Activated CD4-positive, CD25-positive, alpha-beta regulatory T cell treated with anti-CD3 and anti-CD28 coated beads, Interleukin-2, amount 50 U/mL, for 24 hours (primary cell): ENCODE data around the gene KCNIP1.
"Not testable (repeated sequence)": the region's sequence is repeated elsewhere in the genome, so short reads cannot be mapped to it uniquely, and the experiment has no call there.

Experiments
- ATAC-seq, 2 donors: fragments of 150-1000 bp; cut with Tn5 transposase; one replicate each; pipeline ENCODE4 v1.10.0; 2021; ENCODE audit warnings: mild to moderate bottlenecking in 1 of 2, moderate library complexity in 1 of 2

The KCNIP1 gene

GRCh38 chr5:170731052-170731451, 227.2 kb downstream of the KCNIP1 start:
- ATAC-seq, result no peak

DNA sequence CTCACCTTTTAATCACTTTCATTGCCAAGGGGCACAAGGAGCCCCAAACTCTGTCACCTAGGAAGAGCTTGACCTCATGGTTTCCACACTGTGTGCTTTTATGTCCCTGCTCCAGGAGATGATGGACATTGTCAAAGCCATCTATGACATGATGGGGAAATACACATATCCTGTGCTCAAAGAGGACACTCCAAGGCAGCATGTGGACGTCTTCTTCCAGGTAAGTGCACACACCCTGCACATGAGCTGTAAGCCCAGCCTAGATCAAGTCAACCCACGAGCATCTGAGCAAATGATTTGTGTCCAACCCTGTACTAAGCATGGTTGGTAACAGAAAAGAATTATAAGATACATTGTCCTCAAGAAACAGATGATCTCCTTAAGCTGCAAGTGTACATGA, 228.9 kb downstream of the KCNIP1 start:
- ATAC-seq, result no peak

DNA sequence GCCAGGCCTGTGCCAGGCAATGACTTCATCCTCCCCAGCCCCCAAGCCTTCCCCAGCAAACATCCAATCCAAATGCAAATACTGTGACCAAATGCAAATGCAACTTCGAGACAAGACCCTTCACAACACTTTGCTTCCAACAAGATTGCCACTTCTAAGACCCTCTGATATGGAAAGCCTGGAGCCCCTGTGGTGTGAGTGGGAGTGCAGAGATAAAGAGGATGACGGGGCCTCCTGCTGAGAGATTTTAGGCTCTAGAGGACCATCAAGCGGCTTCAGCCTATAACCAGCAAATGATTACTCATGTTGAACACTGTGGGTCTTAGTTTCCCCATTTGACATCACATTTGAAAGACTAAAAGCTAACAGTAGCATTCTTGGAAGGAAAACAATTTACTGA, 233.1 kb downstream of the KCNIP1 start:
- ATAC-seq, result no peak

- ATAC-seq, result no peak
These were observed 233.8 kb downstream of the KCNIP1 start for GRCh38 chr5:170737591-170737990.

- ATAC-seq, result no peak
These were observed 235.0 kb downstream of the KCNIP1 start for GRCh38 chr5:170738840-170739239.

DNA sequence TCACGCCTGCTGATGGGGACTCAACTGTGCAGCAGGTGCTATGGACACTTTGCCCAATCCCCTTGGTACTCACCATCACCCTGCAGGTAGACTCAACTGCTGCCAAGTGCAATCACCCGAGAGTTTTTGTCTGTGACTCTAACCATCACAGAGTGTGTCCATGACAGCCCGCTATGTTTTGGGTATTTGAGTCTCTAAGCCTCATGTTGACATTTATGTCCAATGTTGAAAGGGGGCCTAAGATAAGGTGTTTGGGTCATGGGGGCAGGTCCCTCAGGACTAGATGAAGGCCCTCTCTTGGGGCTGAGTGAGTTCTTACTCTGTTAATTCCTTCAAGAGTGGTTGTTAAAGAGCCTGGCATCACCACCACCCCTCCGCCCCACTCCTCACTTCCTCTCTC, 235.6 kb downstream of the KCNIP1 start:
- ATAC-seq, result no peak

DNA sequence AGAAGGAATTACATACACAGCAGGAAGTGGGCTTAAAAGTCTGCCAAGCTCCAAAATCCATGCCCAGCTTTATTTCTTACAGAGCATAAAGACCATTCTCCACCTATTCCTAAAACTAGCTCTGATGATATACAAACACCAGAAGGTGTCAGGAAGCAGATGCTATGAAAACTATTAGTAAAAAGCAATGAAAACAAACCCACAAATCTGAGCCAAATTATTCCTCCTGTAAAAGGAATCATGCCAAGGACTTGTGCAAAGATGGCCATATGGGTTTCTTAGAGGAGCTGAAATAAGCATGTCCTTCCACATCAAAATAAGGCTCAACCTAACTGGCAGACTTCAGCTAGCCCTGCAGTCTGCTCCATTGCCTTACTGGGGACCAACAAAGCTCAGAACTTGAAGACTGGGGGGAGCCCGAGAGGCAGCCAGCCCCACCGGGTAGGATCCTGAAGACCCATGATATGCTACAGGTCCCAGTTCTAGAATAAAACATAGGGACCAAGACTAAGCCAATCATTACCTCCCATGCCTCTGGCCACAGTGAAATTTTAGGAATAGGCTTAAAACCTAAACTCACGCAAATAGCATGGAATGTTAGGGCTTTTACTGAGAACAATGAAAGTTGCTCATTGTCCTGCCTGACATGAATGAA, 236.9 kb downstream of the KCNIP1 start:
- ATAC-seq, result no peak

DNA sequence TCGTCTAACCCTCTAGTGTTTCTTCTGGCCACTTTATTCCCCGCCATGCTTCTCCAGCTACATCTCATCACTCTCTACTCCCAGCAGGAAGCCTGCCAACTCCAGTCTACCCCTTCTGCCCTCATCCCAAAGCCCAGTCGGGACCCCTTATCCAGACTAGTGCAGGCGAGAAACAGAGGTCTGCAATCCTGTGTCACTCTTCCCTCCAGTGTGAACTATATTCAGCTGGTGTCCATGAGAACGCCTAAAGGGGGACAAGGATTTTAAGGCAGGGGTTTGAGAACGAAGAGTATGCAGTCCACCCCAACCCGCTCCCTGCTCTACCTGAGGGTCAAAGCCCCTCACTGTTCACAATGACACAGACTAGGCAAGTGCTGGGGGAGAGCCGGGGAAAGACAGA, 238.0 kb downstream of the KCNIP1 start:
- ATAC-seq, result no peak

DNA sequence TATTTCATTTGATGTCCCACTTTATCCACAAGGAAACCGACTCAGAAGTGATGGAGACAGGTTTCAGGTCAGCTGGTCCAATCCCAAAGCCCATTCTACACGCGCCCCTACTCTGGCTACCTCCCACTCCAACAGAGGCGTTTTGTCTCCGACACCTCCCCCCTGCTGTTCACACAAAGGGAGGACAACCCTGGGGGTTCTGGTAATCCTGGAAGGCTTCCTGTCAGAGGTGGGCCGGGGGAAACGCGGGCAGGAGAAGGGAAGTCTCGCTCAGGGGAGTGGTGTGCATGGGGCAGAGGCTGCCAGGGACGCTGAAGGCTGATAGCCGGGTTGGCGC, 240.0 kb downstream of the KCNIP1 start:
- ATAC-seq, result no peak

DNA sequence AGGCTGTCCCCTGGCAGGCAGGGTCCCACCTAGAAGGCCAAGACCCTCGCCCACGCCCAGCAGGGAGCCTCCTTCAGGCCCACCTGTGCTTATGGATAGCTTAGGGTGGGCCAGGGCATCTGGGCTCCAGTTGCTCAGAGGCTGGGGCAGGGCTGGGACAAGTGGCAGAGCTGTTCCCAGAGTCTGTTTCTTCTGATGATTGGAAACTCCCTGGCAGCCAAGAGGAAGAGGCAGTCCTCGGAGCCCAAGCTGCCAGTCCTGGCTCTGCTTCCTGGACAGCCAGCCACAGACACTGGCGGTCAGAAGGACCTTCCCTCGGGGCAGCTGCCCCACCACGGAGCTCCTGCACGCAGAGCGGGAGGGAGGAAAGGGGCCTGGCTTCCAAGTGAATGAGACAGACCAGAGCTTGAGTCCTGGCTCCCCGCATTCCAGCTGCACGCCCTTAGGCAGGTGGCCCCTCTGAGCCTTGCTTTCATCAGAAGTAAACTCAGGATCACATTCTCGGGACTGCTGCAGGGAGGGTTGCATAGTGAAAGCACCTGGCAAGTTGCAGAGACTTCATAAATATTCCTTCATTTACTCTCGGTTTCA, 241.8 kb downstream of the KCNIP1 start:
- ATAC-seq, result no peak

DNA sequence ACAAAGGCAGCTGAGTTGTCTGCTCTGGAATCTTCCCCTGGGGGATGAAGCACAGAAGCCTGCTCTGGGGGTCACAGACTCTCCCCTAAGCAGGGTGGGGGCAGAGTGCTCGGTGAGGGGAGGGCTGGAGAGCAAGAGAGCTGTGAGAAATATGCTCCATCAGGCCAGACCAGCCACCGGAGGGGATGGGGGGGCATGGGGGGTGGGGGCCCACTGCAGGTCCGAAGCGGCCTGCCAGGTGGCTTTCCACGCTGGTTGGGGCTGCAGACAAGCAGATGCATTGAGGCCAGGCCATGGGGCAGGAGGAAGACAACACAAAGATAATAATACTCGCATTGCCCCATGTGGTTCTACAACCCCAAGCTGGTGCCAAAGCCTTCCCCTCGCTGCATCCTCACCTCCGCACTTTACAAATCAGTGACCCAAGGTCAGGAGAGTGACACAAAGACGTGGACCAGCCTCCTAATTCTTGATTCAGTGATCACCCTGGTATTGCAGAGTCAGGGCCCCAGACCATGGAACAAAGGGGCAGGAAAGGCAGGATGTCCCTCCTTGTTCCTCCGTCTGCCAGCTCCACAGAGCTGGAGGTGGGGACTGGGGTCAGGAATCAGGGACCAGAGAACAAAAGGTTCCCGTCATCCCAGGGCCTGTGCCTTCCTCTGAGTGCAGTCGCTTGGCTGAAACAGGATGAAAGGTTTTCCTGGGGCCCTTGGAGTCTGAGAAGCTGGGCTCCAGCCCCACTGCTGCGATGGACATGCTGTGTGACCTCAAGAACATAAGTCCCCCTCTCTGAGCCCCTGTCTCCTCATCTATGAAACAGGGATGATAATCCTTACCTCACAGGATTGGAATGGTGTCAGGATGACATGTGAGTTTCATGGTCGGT, 242.5 kb downstream of the KCNIP1 start:
- no peak for ATAC-seq

- ATAC-seq, result no peak
These were observed 243.1 kb downstream of the KCNIP1 start for GRCh38 chr5:170746961-170747340.

GRCh38 chr5:170747357-170747756, 243.5 kb downstream of the KCNIP1 start:
- ATAC-seq, result no peak

GRCh38 chr5:170747851-170748250, 244.0 kb downstream of the KCNIP1 start:
- no peak for ATAC-seq

GRCh38 chr5:170748951-170749471, 245.2 kb downstream of the KCNIP1 start:
- ATAC-seq, result no peak

DNA sequence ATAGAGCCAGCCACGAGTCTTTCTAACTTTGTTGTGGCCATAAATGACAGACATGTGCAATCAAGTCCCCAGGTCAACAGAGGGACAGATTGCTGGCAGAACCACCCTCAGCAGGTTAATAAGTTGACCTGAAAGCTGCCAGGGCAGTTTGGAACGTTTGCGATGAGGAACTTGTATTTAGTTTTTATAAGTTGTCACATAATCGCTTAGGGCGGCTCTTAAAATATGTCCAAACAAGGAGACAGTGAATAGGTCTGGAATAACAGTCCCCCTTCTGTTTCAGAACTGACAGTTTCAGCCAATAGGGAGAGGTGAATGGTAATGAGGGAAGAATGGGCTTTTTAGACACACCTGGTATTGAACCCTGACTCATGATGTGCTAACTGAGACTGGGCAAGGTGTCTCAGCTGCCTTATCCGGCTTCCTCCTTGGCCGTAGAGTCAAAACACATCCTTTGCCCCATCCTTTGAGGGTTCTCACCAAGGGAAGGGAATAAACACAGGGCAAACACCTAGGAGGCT, 246.2 kb downstream of the KCNIP1 start:
- ATAC-seq, result no peak

GRCh38 chr5:170750791-170751190, 247.0 kb downstream of the KCNIP1 start:
- ATAC-seq, result no peak

- ATAC-seq, result no peak
These were observed 247.8 kb downstream of the KCNIP1 start for GRCh38 chr5:170751631-170752030.

GRCh38 chr5:170752257-170753215, 248.7 kb downstream of the KCNIP1 start:
- ATAC-seq, result no peak

DNA sequence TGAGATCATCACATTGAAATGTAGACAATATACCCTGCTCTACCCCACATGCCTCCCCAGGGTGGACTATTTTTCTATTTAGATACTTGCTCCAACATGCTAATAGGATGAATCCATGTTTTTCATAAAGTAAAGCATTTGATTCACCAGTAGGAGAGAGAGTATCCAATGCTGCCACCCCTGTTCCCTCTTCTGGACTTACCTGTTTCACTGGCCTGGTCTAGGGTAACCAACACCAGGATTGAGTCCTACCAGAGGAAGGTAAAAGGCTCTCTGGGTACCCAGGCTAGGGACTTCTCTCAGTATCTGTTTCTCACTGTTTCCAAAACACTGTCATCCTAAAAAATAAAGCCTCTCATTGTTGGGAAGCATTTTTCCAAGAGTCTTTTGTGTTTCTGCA, 249.5 kb downstream of the KCNIP1 start:
- no peak for ATAC-seq

DNA sequence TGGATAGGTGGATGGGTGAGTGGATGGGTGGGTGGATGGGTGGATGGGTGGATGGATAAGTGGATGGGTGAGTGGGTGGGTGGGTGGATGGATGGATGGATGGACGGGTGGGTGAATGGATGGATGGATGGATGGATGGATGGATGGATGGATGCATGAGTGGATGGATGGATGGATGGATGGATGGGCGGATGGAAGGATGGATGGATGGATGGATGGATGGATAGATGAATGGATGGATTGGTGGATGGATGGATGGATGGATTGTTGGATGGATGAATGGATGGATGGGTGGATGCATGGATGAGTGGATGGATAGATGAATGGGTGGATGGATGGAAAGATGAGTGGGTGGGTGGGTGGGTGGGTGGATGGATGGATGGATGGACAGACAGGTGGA, 250.7 kb downstream of the KCNIP1 start:
- not testable (repeated sequence) for ATAC-seq

- ATAC-seq, result no peak
These were observed 252.0 kb downstream of the KCNIP1 start for GRCh38 chr5:170755679-170756456.
